ENCODE data around the gene SREBF2. TPM values are rescaled to one million over a fixed set of nuclear protein-coding genes. Genes with fewer than 3 reads are reported as not detected.

SREBF2 gene
- total and polyA plus RNA-seq, 10 of the 15 experiments (the other 5 are each of a cell fraction or from before 2014, with no cell fraction given), result 2.4 to 177 (median 78.8) TPM

- TF ChIP-seq, protein P1, sequence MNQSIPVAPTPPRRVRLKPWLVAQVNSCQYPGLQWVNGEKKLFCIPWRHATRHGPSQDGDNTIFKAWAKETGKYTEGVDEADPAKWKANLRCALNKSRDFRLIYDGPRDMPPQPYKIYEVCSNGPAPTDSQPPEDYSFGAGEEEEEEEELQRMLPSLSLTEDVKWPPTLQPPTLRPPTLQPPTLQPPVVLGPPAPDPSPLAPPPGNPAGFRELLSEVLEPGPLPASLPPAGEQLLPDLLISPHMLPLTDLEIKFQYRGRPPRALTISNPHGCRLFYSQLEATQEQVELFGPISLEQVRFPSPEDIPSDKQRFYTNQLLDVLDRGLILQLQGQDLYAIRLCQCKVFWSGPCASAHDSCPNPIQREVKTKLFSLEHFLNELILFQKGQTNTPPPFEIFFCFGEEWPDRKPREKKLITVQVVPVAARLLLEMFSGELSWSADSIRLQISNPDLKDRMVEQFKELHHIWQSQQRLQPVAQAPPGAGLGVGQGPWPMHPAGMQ (IDR thresholded peaks at IDR 0.05; ENCODE audit: borderline replicate concordance), result no peak
- TF ChIP-seq STAT1 (conservative IDR thresholded peaks at IDR 0.05), result no peak
- no peak for TF ChIP-seq ZNF384 (IDR thresholded peaks at IDR 0.05; ENCODE audit: borderline replicate concordance, low read depth, low read length)
- TF ChIP-seq BACH1 (IDR thresholded peaks at IDR 0.05; ENCODE audit: borderline replicate concordance), result no peak
- no peak for TF ChIP-seq ZNF274 (IDR thresholded peaks at IDR 0.05; ENCODE audit: insufficient read depth, insufficient read length)
- no peak for TF ChIP-seq DPF2 (IDR thresholded peaks at IDR 0.05)
- TF ChIP-seq TAF1 (IDR thresholded peaks at IDR 0.05; ENCODE audit: borderline replicate concordance, low read depth, low read length), result no peak
These were observed 102.6 kb downstream of the SREBF2 start (continued) for GRCh38 chr22:41935509-41935908.

DNA sequence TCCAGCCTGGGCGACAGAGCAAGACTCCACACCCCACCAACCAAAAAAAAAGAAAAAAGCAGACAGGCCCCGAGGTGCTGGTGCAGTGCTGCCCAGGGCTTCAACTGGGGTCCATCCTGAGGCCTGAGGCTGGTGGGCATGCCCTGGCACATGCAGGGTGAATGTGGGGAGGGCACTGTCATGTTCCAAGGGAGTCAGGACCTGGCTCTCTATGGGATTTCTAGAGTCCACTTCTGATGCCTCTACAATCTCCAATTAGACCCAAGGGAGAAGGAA is 103.9 kb downstream of the SREBF2 start:
- H3K4me2 ChIP-seq (ENCODE audit: control insufficient read depth, insufficient read depth), result peak overlapping the region; percentile 12
- CTCF ChIA-PET, result interaction anchor here (1.2 to 8.3 kb wide), 5 partner anchors 10 to 240 kb away, joined by 5 to 234 read pairs (median 12); partner anchors contain the start of genes CENPM, SMIM45 and TNFRSF13C

More for the DNA sequence above, 103.9 kb downstream of the SREBF2 start:
- DNase-seq (ENCODE audit: low read depth, low spot score), result no peak
- Histone ChIP-seq H3K27ac (ENCODE audit: control insufficient read depth, insufficient read depth) (peak overlapping the region; percentile 94), H3K36me3 (ENCODE audit: control insufficient read depth in 2 of 2, insufficient read depth in 2 of 2, low read length in 1 of 2) (peaks cover 5 to 17% of the 10 kb centered on the region in 2 experiments; a peak in 3 of 4 replicates), H2AFZ (ENCODE audit: control insufficient read depth, low read depth, low read length) (no peak overlapping the region), H3K79me2 (ENCODE audit: control insufficient read depth, insufficient read depth, low read length) (peaks cover 20% of the 10 kb centered on the region), H4K20me1 (ENCODE audit: control insufficient read depth, insufficient read depth) (no peaks in the 10 kb centered on the region), H3K9ac (ENCODE audit: control insufficient read depth, insufficient read depth, low read length) (peak overlapping the region; percentile 47; the same call in 1 of the 2 replicates), H3K9me3 (replicated peaks; ENCODE audit: control insufficient read depth, insufficient read depth, low read length) (no peaks in the 10 kb centered on the region), H3K27me3 (replicated peaks in 1 of 2; ENCODE audit: control insufficient read depth in 2 of 2, insufficient read depth in 2 of 2, low read length in 1 of 2) (no peaks in the 10 kb centered on the region), H3K4me1 (ENCODE audit: control insufficient read depth, insufficient read depth, low read length) (peaks cover 87% of the 10 kb centered on the region), H3K4me3 (no peak overlapping the region; the same call in 1 of the 2 replicates)
- WGBS (ENCODE audit: insufficient coverage, insufficient replicate concordance, low lambda C conversion rate, missing lambda C conversion rate), result 6% methylated on average over 2 of the region's 2 CpGs
- ChIA-PET RAD21 (ENCODE audit: unreplicated experiment) (interaction anchor here (0.5 to 8.6 kb wide), 12 partner anchors 12 to 237 kb away, joined by 3 to 408 read pairs (median 7); partner anchors contain the start of genes CCDC134, CENPM, MEI1 and SMIM45), SMC1A (ENCODE audit: uncharacterized antibody, unreplicated experiment) (interaction anchor here (0.9 to 11.9 kb wide), 10 partner anchors 10 to 240 kb away, joined by 3 to 321 read pairs (median 6); partner anchors contain the start of genes CENPM, SREBF2 and TNFRSF13C), POLR2A (interaction anchor here (0.6 to 12.6 kb wide), 9 partner anchors 13 to 238 kb away, joined by 3 to 599 read pairs (median 6); partner anchors contain the start of genes CENPM, NDUFA6, SHISA8 and SMIM45)
- TF ChIP-seq NRF1 (conservative IDR thresholded peaks at IDR 0.05; ENCODE audit: low read depth, low read length), result no peak
- 0 out of 2 replicates have a peak, but pooled peaks have one; percentile 1 for TF ChIP-seq SMARCA5 (IDR thresholded peaks at IDR 0.05)
- FAIRE-seq, result no peak
- no TSS peak for BruUV-seq (replicated peaks)
- intact Hi-C loops (cut with micrococcal nuclease; ENCODE audit: unreplicated experiment) (no loop called here), in situ Hi-C loops (cut with MboI) (no loop called here)
- ATAC-seq, result no peak
